ENCODE results near the gene CPNE4.
"Not testable (repeated sequence)": the region's sequence is repeated elsewhere in the genome, so short reads cannot be mapped to it uniquely, and the experiment has no call there.

Gene CPNE4

DNA sequence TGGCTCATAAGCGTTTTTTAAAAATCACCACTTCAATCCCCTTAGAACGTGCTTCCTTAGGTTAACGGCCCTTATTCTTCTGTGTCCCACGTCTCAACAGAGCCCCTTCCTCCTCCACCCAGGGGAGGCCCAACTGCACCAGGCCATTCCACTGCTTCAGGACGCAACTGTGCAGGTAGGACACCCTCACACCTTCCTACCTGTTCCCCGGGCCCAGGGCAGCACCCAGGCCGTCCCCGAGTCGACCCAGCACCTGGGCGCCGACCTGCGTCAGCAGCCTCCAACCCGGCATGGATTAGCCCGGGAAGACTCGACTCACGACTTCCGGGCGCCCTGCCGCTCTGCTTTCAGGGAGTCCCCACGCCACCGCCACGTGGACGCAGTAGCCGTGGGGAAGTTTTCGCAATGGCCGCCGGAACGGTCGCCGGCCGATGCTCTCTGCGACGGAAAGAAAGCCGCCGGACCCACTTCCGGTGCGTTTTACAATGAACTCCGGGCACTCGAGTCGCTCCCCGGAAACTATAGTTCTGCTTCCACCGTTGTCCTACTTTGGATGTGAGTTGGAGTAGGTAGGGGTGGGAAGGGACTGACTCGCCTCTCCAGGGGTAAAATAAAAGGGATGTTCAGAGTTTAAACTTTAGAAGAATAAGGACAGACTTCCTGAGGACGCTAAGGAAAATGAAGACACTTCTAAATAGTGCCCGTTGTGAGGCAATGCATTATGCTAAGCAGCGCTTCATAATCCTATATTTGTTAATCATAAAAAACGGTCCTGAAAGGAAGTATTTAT, 532.1 kb downstream of the CPNE4 start, which contains the start of gene MRPL3:
Gene MRPL3, minus strand, starts transcription at position 442 of the 790 bp plus-strand sequence. Its CDS starts 150 bp downstream, at position 292.
- DNase-seq: peak; percentile 76

DNA sequence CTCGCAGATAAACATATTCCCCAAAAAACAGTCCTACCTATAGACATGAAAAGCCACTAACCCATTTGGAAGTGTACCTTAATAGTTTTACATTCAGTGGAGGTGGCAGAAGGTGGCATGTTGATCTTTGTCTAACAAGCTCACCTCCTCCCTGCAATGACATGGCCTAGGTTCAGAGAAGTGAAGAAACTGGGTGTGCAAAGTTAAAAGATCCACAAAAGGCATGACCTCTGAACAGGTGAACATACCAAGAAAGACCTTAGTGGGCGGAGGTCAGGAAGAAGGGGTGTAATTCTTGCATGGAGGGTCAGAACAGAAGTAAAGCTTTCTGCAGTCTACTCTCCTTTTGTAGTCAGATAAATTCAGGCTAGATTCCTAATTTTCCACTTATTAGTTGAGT, 532.9 kb downstream of the CPNE4 start:
- DNase-seq: no peak

DNA sequence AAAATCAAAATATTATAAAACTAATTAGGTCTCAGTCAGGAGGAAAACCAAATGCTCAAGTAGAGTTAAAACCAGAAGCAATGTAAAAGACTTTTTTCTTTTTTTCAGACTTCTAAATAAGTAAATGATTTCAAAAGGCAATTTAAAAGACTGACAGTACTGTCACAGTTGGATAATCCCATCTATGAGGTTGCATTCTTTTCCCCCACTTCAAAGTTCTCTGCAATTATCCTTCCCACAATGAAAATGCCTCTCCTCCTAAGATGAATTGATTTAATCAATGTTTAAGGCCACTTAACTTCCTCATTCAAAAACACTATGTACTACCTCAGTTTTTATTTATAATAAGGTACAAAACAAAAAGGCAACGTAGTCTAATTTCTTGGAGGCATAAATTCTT, 540.1 kb downstream of the CPNE4 start:
- no peak for DNase-seq

DNA sequence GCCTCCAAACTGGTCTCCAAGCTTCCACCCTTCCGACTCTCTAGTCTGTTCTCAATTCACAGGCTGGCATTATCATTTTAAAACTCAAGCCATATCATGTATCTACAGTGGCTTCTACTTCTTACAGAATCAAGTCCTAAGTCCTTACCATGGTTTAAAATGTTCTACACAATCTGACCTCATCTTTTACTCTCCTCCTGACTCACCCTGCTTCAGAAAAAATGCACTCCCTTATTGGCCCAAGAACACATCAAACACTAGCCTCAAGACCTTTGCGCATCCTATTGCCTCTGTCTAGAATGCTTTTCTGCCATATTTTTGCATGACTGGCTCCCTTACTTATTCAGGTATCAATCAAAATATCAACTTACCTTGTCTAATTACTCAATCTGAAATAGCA, 543.0 kb downstream of the CPNE4 start:
- no peak for DNase-seq

DNA sequence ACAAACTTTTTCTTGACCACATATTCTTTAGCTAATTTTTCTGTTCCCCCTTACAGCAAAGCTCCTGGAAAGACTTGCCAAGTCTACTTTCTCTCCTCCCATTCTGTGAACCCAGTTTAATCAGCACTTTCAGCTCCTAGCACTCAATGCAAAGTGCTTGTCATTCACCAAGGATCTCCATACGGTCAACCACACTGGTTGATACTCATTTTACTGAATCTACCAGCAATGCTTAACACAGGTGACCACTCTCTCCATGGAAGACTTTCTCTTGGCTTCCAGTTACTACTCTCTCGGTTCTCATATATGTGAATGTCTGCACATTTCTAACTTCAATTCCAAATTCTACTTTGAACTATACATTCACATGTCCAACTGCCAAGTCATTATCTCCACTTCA, 543.7 kb downstream of the CPNE4 start:
- DNase-seq: no peak

DNA sequence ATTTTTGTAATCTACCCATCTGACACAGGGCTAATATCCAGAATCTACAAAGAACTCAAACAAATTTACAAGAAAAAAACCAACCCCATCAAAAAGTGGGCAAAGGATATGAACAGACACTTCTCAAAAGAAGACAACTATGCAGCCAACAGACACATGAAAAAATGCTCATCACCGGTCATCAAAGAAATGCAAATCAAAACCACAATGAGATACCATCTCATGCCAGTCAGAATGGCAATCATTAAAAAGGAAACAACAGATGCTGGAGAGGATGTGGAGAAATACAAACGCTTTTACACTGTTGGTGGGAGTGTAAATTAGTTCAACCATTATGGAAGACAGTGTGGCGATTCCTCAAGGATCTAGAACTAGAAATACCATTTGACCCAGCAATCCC, 548.3 kb downstream of the CPNE4 start:
- not testable (repeated sequence) for DNase-seq

GRCh38 chr3:131485119-131485518, 549.7 kb downstream of the CPNE4 start:
- DNase-seq: no peak

- no peak for DNase-seq
Observed at GRCh38 chr3:131484496-131485111, 550.2 kb downstream of the CPNE4 start.

Measured in NCI-H748 treated with DMSO at 0.1 percent for 48 hours (cell line).